Right cardiac atrium (tissue), 5 donors: ENCODE data around the gene GPR143. TPM values are rescaled to one million over a fixed set of nuclear protein-coding genes. Genes with fewer than 3 reads are reported as not detected.

Source experiments
- polyA plus RNA-seq: library from polyadenylated mRNA; stranded (reverse); fragments of 200-250 nt; gene quantifications from one replicate; pipeline ENCODE4 v1.2.3, GENCODE V29; 2013
- total RNA-seq, 4 donors: library from RNA; stranded (reverse); fragmentation: NEBNext Ultra II Directional; extraction: Animal tissue kit (Norgen Biotek cat#: 25700); gene quantifications; one replicate each; pipeline ENCODE4 v1.2.1, GENCODE V29; 2021
- donor health status: healthy with polysubstance abuse.
- donor health status: DM: no; HTN: yes; CAD: no.
- donor health status: DM: no; HTN: no; CAD: no.
- donor health status: DM: no; HTN: yes; CAD: no; lungs with severe emphysema.
- donor health status: DM: yes; HTN: yes; CAD: no.

The GPR143 gene
- total and polyA plus RNA-seq, 5 donors, result 0.14 to 0.28 (median 0.23) TPM; not detected in 1

Other genes starting within 250 kb of the GPR143 start
- 1 to 10 TPM; 1.9 to 4.0 (median 2.6) TPM for gene SHROOM2, start 20.6 kb upstream of the GPR143 start, total RNA-seq
- 0.66 TPM for gene SHROOM2, start 20.6 kb upstream of the GPR143 start, polyA plus RNA-seq
- under 1 TPM in 3 of 4 donors, not detected in 1; 0.23 to 0.42 (median 0.36) TPM for gene CLDN34, start 201.5 kb upstream of the GPR143 start, total RNA-seq
- gene CLDN34, start 201.5 kb upstream of the GPR143 start, polyA plus RNA-seq, result not detected